AG08395 (cell line): ENCODE data around the gene DNASE2.
"Not testable (repeated sequence)": the region's sequence is repeated elsewhere in the genome, so short reads cannot be mapped to it uniquely, and the experiment has no call there.

Experiments used
- DNase-seq: peaks from one replicate; pipeline ENCODE4 v3.0.0; 2012; ENCODE audit warnings: mixed read lengths, low spot score

The DNASE2 gene, protein sequence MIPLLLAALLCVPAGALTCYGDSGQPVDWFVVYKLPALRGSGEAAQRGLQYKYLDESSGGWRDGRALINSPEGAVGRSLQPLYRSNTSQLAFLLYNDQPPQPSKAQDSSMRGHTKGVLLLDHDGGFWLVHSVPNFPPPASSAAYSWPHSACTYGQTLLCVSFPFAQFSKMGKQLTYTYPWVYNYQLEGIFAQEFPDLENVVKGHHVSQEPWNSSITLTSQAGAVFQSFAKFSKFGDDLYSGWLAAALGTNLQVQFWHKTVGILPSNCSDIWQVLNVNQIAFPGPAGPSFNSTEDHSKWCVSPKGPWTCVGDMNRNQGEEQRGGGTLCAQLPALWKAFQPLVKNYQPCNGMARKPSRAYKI

GRCh38 chr19:12881172-12881808 is at the start of gene DNASE2:
Gene DNASE2, minus strand, starts transcription at chr19:12881449. Its CDS starts 74 bp downstream, at chr19:12881375.
- peak; percentile 99 for DNase-seq

DNA sequence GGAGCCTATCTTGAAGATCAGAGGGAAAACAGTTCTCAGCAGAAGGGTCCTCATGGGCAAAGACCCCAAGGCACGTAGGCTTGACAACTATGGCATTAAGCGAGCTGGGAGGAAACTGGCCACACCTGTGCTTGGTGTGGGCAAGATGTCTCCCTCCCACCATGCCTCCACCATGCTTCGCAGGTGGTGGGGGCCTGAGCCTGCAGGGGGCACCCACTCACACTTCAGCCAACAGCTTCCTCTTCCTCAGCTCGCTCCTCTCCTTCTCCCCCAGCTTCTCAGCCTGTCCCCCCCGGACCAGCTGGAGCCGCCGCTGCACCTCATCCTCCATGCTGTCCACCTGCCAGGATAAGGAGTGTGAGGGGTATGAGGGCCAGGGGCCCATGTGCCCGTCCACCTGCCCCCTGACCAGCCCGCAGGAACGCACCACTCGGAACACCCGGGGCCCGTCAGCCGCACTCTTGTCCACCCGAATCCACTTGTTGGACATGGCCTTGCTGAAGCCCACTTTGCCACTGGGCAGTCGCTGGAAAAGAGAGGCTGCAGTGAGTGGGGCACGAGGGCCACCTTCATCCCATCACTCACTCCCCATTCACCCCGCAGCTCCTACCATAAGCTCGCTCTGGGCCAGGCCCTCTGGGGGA is 48.9 kb upstream of the DNASE2 start:
- no peak for DNase-seq

DNA sequence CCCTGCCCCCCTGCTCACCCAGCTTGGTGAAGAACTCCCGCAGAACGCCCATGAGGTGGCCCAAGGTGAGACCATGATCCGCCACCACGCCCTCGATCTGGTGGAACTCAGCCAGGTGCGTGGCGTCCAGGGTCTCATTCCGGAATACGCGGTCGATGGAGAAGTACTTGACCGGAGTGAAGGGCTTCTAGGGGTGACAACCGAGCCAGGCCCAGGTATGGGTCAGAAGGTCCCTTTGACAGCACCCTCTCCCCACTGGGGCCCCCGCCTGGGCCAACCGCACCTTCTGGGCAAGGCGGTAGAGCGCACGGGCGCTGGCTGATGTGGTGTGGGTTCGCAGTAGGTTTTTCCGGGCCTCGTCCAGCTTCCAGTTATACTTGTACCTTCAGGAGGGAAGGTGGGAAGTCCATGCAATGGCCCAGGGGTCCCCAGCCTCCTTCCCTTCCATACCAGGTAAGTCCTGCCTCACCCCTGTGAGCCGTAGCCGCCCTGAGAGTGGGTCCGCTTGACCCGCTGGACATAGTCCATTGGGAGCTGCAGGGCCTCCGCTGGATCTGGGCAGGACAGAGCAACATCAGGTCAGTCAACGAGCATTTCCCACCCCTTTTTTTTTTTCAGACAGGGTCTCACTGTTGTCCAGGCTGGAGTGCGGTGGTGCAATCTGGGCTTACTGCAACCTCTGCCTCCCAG is 43.5 kb upstream of the DNASE2 start:
- DNase-seq, result no peak

DNA sequence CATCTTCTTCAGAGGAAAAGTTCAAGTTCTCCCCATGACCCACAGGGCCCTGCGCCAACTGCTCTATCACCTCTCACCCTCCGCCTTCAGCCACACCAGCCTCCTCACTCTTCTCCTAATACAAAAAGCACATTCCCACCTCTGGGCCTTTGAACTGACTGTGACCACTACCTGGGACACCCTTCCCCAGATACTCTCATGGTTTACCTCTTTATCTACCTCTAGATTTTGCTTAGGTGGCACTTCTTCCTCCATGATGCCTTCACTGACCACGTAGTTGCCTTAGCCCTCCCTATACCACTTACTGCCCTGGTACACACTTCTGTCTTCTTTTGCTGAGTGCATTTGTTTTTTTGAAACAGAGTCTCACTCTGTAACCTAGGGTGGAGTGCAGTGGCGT is 41.7 kb upstream of the DNASE2 start:
- no peak for DNase-seq

- DNase-seq, result no peak
These were observed 39.8 kb upstream of the DNASE2 start for GRCh38 chr19:12921047-12921446.

GRCh38 chr19:12918253-12918652 is 37.0 kb upstream of the DNASE2 start:
- DNase-seq, result no peak

- DNase-seq, result not testable (repeated sequence)
These were observed 34.6 kb upstream of the DNASE2 start for GRCh38 chr19:12915860-12916259.

- peak; percentile 47 for DNase-seq
These were observed 32.8 kb upstream of the DNASE2 start for GRCh38 chr19:12913851-12914690.

DNA sequence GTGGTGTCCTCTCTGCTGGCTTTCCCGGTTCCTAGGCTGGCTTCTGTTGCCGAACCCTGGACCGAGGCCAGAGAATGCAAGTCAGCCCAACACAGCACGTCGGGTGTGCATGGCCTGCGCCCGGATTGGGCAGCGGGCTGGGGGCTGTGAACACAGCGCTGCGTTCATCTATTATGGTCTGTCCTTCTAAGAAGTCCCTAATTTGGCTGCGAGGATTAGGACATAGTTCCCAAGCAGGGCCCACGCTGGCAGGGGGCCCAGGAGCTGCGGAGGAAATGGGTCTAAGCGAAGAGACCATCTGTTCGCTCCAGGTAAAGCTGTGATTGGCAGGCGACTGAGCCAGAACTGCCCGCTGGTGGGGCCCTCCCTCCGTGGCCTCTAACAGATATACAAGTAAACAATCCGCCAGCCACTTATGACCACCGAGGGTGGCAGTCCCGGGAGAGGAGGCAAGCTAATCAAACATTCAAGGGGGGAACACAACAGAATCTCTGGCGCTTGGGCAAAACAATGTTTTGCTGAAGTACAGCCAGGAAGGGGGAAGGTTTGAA is 31.8 kb upstream of the DNASE2 start:
- peak; percentile 65 for DNase-seq

- no peak for DNase-seq
These were observed 31.3 kb upstream of the DNASE2 start for GRCh38 chr19:12912571-12912970.

DNA sequence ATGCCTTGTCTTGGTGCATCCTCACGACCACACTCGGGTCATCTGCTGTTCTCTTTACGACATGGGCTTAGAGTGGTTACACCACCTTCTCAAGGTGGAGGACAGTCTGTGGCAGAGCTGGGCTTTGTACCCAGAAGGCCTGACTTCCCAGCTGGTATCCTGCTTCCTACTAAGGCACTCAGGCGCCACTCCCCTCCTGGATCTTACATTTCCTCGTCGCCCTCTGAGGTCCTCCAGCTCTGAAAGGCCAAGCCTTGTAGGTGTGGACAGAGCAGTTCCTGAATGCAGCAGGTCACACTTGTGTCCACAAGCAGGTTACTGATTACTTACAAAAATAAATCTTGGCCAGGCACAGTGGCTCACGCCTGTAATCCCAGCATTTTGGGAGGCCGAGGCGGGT is 25.9 kb upstream of the DNASE2 start:
- DNase-seq, result no peak

- no peak for DNase-seq
These were observed 18.8 kb upstream of the DNASE2 start for GRCh38 chr19:12899891-12900518.

GRCh38 chr19:12896460-12896859 is 15.2 kb upstream of the DNASE2 start:
- DNase-seq, result no peak

GRCh38 chr19:12893582-12893981 is 12.3 kb upstream of the DNASE2 start:
- no peak for DNase-seq

- DNase-seq, result no peak
These were observed 10.3 kb upstream of the DNASE2 start for GRCh38 chr19:12891553-12892021.

GRCh38 chr19:12890787-12891552 is 9.7 kb upstream of the DNASE2 start, which contains the start of gene GCDH:
Gene GCDH, plus strand, starts transcription at chr19:12891160. Its CDS starts 145 bp downstream, at chr19:12891305.
- peak; percentile 99 for DNase-seq

GRCh38 chr19:12890299-12890786 is 9.1 kb upstream of the DNASE2 start:
- not testable (repeated sequence) for DNase-seq

DNA sequence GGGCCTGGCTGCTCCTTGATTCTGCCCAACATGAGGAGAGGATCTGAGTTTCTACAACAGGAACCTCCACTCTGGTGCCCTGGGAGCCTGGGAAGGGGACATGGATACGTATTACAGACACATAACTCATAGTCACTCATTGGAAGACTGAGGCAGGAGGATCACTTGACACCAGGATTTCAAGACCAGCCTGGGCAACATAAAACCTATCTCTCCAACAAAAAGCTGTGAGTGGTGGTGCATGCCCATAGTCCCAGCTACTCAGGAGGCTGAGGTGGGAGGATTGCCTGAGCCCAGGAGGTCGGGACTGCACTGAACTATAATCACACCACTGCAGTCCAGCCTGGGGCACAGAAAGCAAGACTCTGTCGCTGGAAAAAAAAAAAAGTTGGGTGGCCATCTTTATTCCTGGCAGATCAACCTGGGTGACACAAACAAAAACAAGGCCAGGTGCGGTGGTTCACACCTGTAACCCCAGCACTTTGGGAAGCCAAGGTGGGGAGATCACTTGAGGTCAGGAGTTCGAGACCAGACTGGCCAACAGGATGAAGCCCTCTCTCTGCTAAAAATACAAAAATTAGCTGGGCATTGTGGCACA is 6.9 kb upstream of the DNASE2 start:
- DNase-seq, result no peak
